Bronchial epithelial cell (primary cell): Measurements from ENCODE around the gene NALCN. TPM values are rescaled to one million over a fixed set of nuclear protein-coding genes. Genes with fewer than 3 reads are reported as not detected.

ENCODE experiments used
- DNase-seq: peaks from one replicate; pipeline ENCODE4 v3.0.0-alpha.2; 2010; ENCODE audit warnings: low read depth
- FAIRE-seq: peaks from 2 replicates; lab custom pipeline; 2011; peaks lifted over from hg19 to GRCh38; lab: Jason Lieb, UNC
- H3K27me3 ChIP-seq: 2 replicates; pipeline ENCODE4 v1.5.1; 2011; ENCODE audit warnings: low read length; ENCODE audit not compliant: control insufficient read depth, insufficient read depth
- H3K36me3 ChIP-seq: 2 replicates; pipeline ENCODE4 v1.5.1; 2011; ENCODE audit warnings: low read length; ENCODE audit not compliant: control insufficient read depth, insufficient read depth
- H3K4me3 ChIP-seq: 2 replicates; pipeline ENCODE4 v1.5.1; 2011; ENCODE audit warnings: mild to moderate bottlenecking, low read depth, low read length, control low read depth
- total RNA-seq: library from RNA; depleted of rRNA; stranded (reverse); fragments of >200 nt; gene quantifications from 2 replicates; pipeline ENCODE4 v1.2.1, GENCODE V29; 2014
- TF ChIP-seq, protein P1 (sequence below): IDR thresholded peaks from 2 replicates; pipeline ENCODE4 v1.5.1; 2011; ENCODE audit warnings: mild to moderate bottlenecking, moderate library complexity, low read length, control low read depth, inconsistent platforms; ENCODE audit not compliant: insufficient read depth, severe bottlenecking

NALCN gene
- total RNA-seq, 1 donor from 2014 or later = 0.26 TPM

- FAIRE-seq (no peak), DNase-seq (no peak)
- H3K4me3 ChIP-seq = no peak overlapping the region
- H3K36me3 ChIP-seq = no peaks in the 10 kb centered on the region
- H3K27me3 ChIP-seq = no peaks in the 10 kb centered on the region
- TF ChIP-seq, protein P1, sequence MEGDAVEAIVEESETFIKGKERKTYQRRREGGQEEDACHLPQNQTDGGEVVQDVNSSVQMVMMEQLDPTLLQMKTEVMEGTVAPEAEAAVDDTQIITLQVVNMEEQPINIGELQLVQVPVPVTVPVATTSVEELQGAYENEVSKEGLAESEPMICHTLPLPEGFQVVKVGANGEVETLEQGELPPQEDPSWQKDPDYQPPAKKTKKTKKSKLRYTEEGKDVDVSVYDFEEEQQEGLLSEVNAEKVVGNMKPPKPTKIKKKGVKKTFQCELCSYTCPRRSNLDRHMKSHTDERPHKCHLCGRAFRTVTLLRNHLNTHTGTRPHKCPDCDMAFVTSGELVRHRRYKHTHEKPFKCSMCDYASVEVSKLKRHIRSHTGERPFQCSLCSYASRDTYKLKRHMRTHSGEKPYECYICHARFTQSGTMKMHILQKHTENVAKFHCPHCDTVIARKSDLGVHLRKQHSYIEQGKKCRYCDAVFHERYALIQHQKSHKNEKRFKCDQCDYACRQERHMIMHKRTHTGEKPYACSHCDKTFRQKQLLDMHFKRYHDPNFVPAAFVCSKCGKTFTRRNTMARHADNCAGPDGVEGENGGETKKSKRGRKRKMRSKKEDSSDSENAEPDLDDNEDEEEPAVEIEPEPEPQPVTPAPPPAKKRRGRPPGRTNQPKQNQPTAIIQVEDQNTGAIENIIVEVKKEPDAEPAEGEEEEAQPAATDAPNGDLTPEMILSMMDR = no peak
Observed at GRCh38 chr13:101090287-101090686, 326.0 kb downstream of the NALCN start.

GRCh38 chr13:101085551-101085950 lies 330.8 kb downstream of the NALCN start:
- TF ChIP-seq, protein P1 = no peak
- no peak overlapping the region for H3K4me3 ChIP-seq
- DNase-seq (no peak), FAIRE-seq (no peak)
- H3K36me3 ChIP-seq = no peaks in the 10 kb centered on the region
- H3K27me3 ChIP-seq = no peaks in the 10 kb centered on the region

DNA sequence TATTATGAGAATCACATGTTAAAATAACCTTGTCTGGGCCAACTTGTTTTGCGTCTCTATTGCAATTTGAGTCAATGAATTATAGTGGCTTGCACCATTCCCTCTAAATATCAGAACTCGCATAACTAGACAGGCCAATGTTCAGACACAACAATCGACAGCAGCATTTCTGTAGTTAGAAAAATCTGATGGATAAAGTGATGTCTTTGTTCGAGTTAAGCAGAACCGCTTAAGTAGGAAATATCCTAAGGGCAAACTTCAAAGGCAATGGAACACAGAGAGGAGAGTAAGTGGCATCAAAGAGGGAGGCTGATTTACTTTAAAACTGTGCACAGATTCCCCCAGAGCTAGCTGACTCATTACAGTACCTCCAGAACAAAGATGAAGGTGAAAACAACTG lies 333.9 kb downstream of the NALCN start:
- Histone ChIP-seq H3K36me3 (no peaks in the 10 kb centered on the region), H3K27me3 (no peaks in the 10 kb centered on the region), H3K4me3 (no peak overlapping the region)
- TF ChIP-seq, protein P1 = no peak
- DNase-seq (no peak), FAIRE-seq (no peak)

- DNase-seq (no peak), FAIRE-seq (no peak)
- TF ChIP-seq, protein P1 = no peak
- Histone ChIP-seq H3K36me3 (no peaks in the 10 kb centered on the region), H3K4me3 (no peak overlapping the region), H3K27me3 (no peaks in the 10 kb centered on the region)
Observed at GRCh38 chr13:101080616-101081015, 335.7 kb downstream of the NALCN start.

- Histone ChIP-seq H3K4me3 (no peak overlapping the region), H3K27me3 (no peaks in the 10 kb centered on the region), H3K36me3 (no peaks in the 10 kb centered on the region)
- TF ChIP-seq, protein P1 = no peak
- DNase-seq = no peak
- FAIRE-seq = no peak
Observed at GRCh38 chr13:101065329-101065728, 351.0 kb downstream of the NALCN start.

- Histone ChIP-seq H3K27me3 (no peaks in the 10 kb centered on the region), H3K4me3 (no peak overlapping the region), H3K36me3 (no peaks in the 10 kb centered on the region)
- no peak for FAIRE-seq
- TF ChIP-seq, protein P1 = no peak
- DNase-seq = no peak
Observed at GRCh38 chr13:101059793-101060192, 356.5 kb downstream of the NALCN start.
